Right cardiac atrium (tissue), 5 donors: ENCODE measurements around the gene CCDC71L. TPM values are rescaled to one million over a fixed set of nuclear protein-coding genes. Genes with fewer than 3 reads are reported as not detected.
A peak's percentile ranks its signal among the peaks of the same experiment; 100 is the strongest.
"Not testable (repeated sequence)": the region's sequence is repeated elsewhere in the genome, so short reads cannot be mapped to it uniquely, and the experiment has no call there.

Experiments
- ATAC-seq, 2 donors: fragments of 200-7000 bp; cut with Tn5 transposase; one replicate each; pipeline versions ENCODE4 v1.8.0 to v1.9.1; 2020; ENCODE audit warnings: moderate library complexity in 2 of 2, mild to moderate bottlenecking in 1 of 2
- DNase-seq, 3 donors: peaks; one replicate each; pipeline ENCODE4 v3.0.0-alpha.2; 2020
- H3K27ac ChIP-seq: one replicate; pipeline ENCODE4 v1.5.1; 2013; ENCODE audit warnings: mild to moderate bottlenecking, low read length, control low read depth, moderate library complexity
- H3K27me3 ChIP-seq: one replicate; pipeline ENCODE4 v1.6.1; 2013; ENCODE audit not compliant: control insufficient read depth, insufficient read depth
- H3K4me1 ChIP-seq: one replicate; pipeline ENCODE4 v1.6.1; 2013; ENCODE audit warnings: low read length; ENCODE audit not compliant: control insufficient read depth, insufficient read depth
- H3K4me3 ChIP-seq: one replicate; pipeline ENCODE4 v1.5.1; 2013; ENCODE audit warnings: low read length, control low read depth
- H3K9me3 ChIP-seq: one replicate; pipeline ENCODE4 v1.6.1; 2013; ENCODE audit warnings: low read length; ENCODE audit not compliant: control insufficient read depth
- WGBS: extraction: QIAGEN DNeasy Blood & Tissue Kit; methylation state at CpG from one replicate; pipeline ENCODE4 v1.1.7; 2013; 5-methylcytosine and 5-hydroxymethylcytosine counted together
- intact Hi-C, 4 donors: fragments of 100-400 bp; cut with DNase I; formaldehyde crosslinking; loops; one replicate each; pipeline versions ENCODE4 v1.11.0 to v1.14.0; 2022 to 2023
- polyA plus RNA-seq: library from polyadenylated mRNA; stranded (reverse); fragments of 200-250 nt; gene quantifications from one replicate; pipeline ENCODE4 v1.2.3, GENCODE V29; 2013
- total RNA-seq, 4 donors: library from RNA; stranded (reverse); fragmentation: NEBNext Ultra II Directional; extraction: Animal tissue kit (Norgen Biotek cat#: 25700); gene quantifications; one replicate each; pipeline ENCODE4 v1.2.1, GENCODE V29; 2021
- donor health status: healthy with polysubstance abuse.
- donor health status: DM: no; HTN: yes; CAD: no.
- donor health status: DM: no; HTN: no; CAD: no.
- donor health status: DM: no; HTN: yes; CAD: no; lungs with severe emphysema.
- donor health status: DM: yes; HTN: yes; CAD: no.

CCDC71L gene
- total and polyA plus RNA-seq, 5 donors: 5.0 to 12.9 (median 9.5) TPM

- Histone ChIP-seq H3K4me1 (no peaks in the 10 kb centered on the region), H3K27me3 (no peaks in the 10 kb centered on the region), H3K9me3 (no peaks in the 10 kb centered on the region), H3K27ac (no peak overlapping the region), H3K4me3 (no peak overlapping the region)
- ATAC-seq (no peak), DNase-seq (peak in 2 of 3 donors; percentile 17 to 28)
- WGBS: 81% methylated on average over 3 of the region's 3 CpGs
- intact Hi-C loops: no loop called here
Observed at GRCh38 chr7:106678795-106679152, 17.8 kb upstream of the CCDC71L start.

DNA sequence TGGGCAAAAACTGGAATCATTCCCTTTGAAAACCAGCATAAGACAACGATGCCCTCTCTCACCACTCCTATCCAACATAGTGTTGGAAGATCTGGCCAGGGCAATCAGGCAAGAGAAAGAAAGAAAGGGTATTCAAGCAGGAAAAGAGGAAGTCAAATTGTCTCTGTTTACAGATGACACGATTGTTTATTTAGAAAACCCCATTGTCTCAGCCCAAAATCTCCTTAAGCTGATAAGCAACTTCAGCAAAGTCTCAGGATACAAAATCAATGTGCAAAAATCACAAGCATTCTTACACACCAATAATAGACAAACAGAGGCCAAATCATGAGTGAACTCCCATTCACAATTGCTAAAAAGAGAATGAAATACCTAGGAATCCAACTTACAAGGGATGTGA lies 15.5 kb upstream of the CCDC71L start:
- H3K9me3 ChIP-seq, H3K27ac ChIP-seq, DNase-seq, H3K27me3 ChIP-seq, ATAC-seq, intact Hi-C loops, H3K4me3 ChIP-seq, H3K4me1 ChIP-seq: not testable (repeated sequence)
- 73% methylated on average over 2 of the region's 2 CpGs for WGBS

GRCh38 chr7:106673688-106674087 lies 12.7 kb upstream of the CCDC71L start:
- 82% methylated on average over 2 of the region's 2 CpGs for WGBS
- H3K9me3 ChIP-seq, H3K4me1 ChIP-seq, H3K4me3 ChIP-seq, H3K27ac ChIP-seq, intact Hi-C loops, DNase-seq, ATAC-seq, H3K27me3 ChIP-seq: not testable (repeated sequence)

DNA sequence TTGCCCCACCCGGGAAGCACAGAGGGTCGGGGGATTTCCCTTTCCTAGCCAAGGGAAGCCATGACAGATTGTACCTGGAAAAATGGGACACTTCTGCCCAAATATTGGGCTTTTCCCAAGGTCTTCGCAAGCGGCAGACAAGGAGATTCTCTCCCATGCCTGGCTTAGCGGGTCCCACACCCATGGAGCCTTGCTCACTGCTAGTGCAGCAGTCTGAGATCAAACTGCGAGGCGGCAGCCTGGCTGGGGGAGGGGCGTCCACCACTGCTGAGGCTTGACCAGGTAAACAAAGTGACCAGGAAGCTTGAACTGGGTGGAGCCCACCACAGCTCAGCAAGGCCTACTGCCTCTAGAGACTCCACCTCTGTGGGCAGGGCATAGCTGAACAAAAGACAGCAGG lies 11.0 kb upstream of the CCDC71L start:
- intact Hi-C loops, H3K4me1 ChIP-seq, H3K27ac ChIP-seq, H3K27me3 ChIP-seq, H3K4me3 ChIP-seq, H3K9me3 ChIP-seq, ATAC-seq: not testable (repeated sequence)
- DNase-seq: peak in 1 of 3 donors; percentile 39
- 94% methylated on average over 8 of the region's 8 CpGs for WGBS

DNA sequence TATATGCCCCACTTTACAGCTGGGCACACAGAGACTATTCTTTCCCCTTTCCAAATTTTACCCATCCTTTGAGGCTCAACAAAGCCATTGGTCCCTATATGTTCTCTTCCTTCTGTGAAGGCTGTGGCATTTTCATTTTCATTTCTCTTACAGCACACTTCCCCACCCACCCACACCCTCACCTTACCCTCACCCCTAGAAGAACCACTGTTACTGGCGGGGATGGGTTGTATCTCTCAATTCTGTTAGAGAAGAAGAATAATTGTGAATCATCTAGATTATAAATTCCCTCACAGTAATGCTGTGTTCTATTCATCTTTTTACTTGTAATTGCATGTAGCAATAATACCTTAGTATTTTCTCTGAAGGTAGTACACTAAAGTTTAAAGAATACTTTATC lies 10.2 kb upstream of the CCDC71L start:
- ATAC-seq (no peak), DNase-seq (no peak)
- intact Hi-C loops: no loop called here
- no peaks in the 10 kb centered on the region for H3K9me3 ChIP-seq
- H3K27me3 ChIP-seq: no peaks in the 10 kb centered on the region
- WGBS: 85% methylated on average over 1 of the region's 1 CpG
- H3K4me3 ChIP-seq: no peak overlapping the region
- no peaks in the 10 kb centered on the region for H3K4me1 ChIP-seq
- no peak overlapping the region for H3K27ac ChIP-seq

GRCh38 chr7:106668861-106669524 lies 8.0 kb upstream of the CCDC71L start:
- no peak overlapping the region for H3K4me3 ChIP-seq
- H3K4me1 ChIP-seq: no peaks in the 10 kb centered on the region
- DNase-seq (no peak), ATAC-seq (no peak)
- intact Hi-C loops: loop anchor here in 1 of 4 donors (10.0 kb wide), 1 partner anchor 124 kb away; no protein-coding TSS in a partner anchor
- H3K9me3 ChIP-seq: no peaks in the 10 kb centered on the region
- H3K27ac ChIP-seq: no peak overlapping the region
- H3K27me3 ChIP-seq: no peaks in the 10 kb centered on the region
- WGBS: 85% methylated on average over 6 of the region's 6 CpGs

DNA sequence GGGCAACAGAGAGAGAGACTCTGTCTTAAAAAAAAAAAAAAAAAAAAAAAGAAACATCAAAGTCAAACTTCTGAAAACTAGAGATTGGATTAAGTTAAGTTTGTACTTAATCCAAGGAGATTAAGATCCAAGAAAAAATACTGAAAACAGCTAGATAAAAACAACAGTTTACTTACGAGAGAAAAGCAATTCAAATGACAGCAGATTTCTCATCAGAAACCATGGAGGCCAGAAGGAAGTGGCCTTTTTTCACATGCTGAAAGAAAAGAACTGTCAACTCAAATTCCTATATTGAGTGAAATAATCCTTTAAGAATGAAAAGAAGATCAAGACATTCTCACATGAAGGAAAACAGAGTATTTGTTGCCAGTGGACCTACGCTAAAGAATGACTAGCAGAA lies 5.4 kb upstream of the CCDC71L start:
- intact Hi-C loops: loop anchor here in 1 of 4 donors (10.0 kb wide), 1 partner anchor 122 kb away; no protein-coding TSS in a partner anchor
- DNase-seq (no peak), ATAC-seq (no peak)
- no peaks in the 10 kb centered on the region for H3K4me1 ChIP-seq
- no peak overlapping the region for H3K27ac ChIP-seq
- H3K27me3 ChIP-seq: no peaks in the 10 kb centered on the region
- H3K4me3 ChIP-seq: no peak overlapping the region
- 91% methylated on average over 2 of the region's 2 CpGs for WGBS
- no peaks in the 10 kb centered on the region for H3K9me3 ChIP-seq

GRCh38 chr7:106664343-106664742 lies 3.4 kb upstream of the CCDC71L start:
- H3K9me3 ChIP-seq: no peaks in the 10 kb centered on the region
- ATAC-seq: no peak

GRCh38 chr7:106659963-106660861 lies 746 bp downstream of the CCDC71L start:
- peak; percentile 80 to 92 (median 91) for DNase-seq
- intact Hi-C loops: loop anchor here in 2 of 4 donors (5.0 to 10.0 kb wide), 3 partner anchors 72 to 373 kb away; no protein-coding TSS in a partner anchor
- ATAC-seq: peak; percentile 71
- no peaks in the 10 kb centered on the region for H3K27me3 ChIP-seq
- WGBS: under 1% methylated on average over 101 of the region's 101 CpGs
- peak overlapping the region; percentile 88 for H3K27ac ChIP-seq
- no peaks in the 10 kb centered on the region for H3K9me3 ChIP-seq
- H3K4me3 ChIP-seq: peak overlapping the region; percentile 75
- H3K4me1 ChIP-seq: no peaks in the 10 kb centered on the region

More at GRCh38 chr7:106664343-106664742, 3.4 kb upstream of the CCDC71L start:
- H3K27ac ChIP-seq: no peak overlapping the region
- H3K27me3 ChIP-seq: no peaks in the 10 kb centered on the region
- H3K4me1 ChIP-seq: no peaks in the 10 kb centered on the region
- DNase-seq: no peak
- no peak overlapping the region for H3K4me3 ChIP-seq
- WGBS: 82% methylated on average over 3 of the region's 3 CpGs
- intact Hi-C loops: loop anchor here in 2 of 4 donors (5.0 to 10.0 kb wide), 3 partner anchors 68 to 377 kb away; no protein-coding TSS in a partner anchor

- ATAC-seq (peak in 1 of 2 donors; percentile 56), DNase-seq (no peak)
- intact Hi-C loops: no loop called here
- no peaks in the 10 kb centered on the region for H3K9me3 ChIP-seq
- no peaks in the 10 kb centered on the region for H3K27me3 ChIP-seq
- H3K4me3 ChIP-seq: peak overlapping the region; percentile 75
- WGBS: 22% methylated on average over 12 of the region's 12 CpGs
- no peaks in the 10 kb centered on the region for H3K4me1 ChIP-seq
- peak overlapping the region; percentile 6 for H3K27ac ChIP-seq
Observed at GRCh38 chr7:106659166-106659962, 1.6 kb downstream of the CCDC71L start.
